GM18909 (cell line): Measurements from ENCODE around the gene CNKSR3.
A peak's percentile ranks its signal among the peaks of the same experiment; 100 is the strongest.

Experiments used
- ATAC-seq: cut with Tn5 transposase; IDR thresholded peaks from one replicate; pipeline ENCODE4 v1.9.1; 2021; ENCODE audit warnings: mild to moderate bottlenecking; ENCODE audit not compliant: unreplicated experiment, poor library complexity

The CNKSR3 gene

GRCh38 chr6:154504865-154505449 is 5.5 kb downstream of the CNKSR3 start:
- ATAC-seq, result no peak

GRCh38 chr6:154504102-154504501 is 6.4 kb downstream of the CNKSR3 start:
- no peak for ATAC-seq

GRCh38 chr6:154503658-154504057 is 6.8 kb downstream of the CNKSR3 start:
- no peak for ATAC-seq

- no peak for ATAC-seq
These were observed 7.9 kb downstream of the CNKSR3 start for GRCh38 chr6:154502553-154502952.

- peak; percentile 10 for ATAC-seq
These were observed 9.0 kb downstream of the CNKSR3 start for GRCh38 chr6:154501578-154501868.

GRCh38 chr6:154500769-154501577 is 9.5 kb downstream of the CNKSR3 start:
- ATAC-seq, result peak; percentile 49

GRCh38 chr6:154499855-154500589 is 10.5 kb downstream of the CNKSR3 start:
- no peak for ATAC-seq

- no peak for ATAC-seq
These were observed 12.0 kb downstream of the CNKSR3 start for GRCh38 chr6:154498340-154498934.

- no peak for ATAC-seq
These were observed 13.5 kb downstream of the CNKSR3 start for GRCh38 chr6:154496793-154497517.

- ATAC-seq, result no peak
These were observed 14.3 kb downstream of the CNKSR3 start for GRCh38 chr6:154496186-154496585.

GRCh38 chr6:154494592-154495311 is 15.7 kb downstream of the CNKSR3 start:
- no peak for ATAC-seq

GRCh38 chr6:154491567-154492470 is 18.7 kb downstream of the CNKSR3 start:
- peak; percentile 52 for ATAC-seq

- no peak for ATAC-seq
These were observed 20.7 kb downstream of the CNKSR3 start for GRCh38 chr6:154489822-154490221.

GRCh38 chr6:154488802-154489437 is 21.6 kb downstream of the CNKSR3 start:
- no peak for ATAC-seq

- no peak for ATAC-seq
These were observed 22.3 kb downstream of the CNKSR3 start for GRCh38 chr6:154488248-154488593.

- no peak for ATAC-seq
These were observed 22.9 kb downstream of the CNKSR3 start for GRCh38 chr6:154487367-154488247.

- no peak for ATAC-seq
These were observed 24.7 kb downstream of the CNKSR3 start for GRCh38 chr6:154485815-154486214.
